ENCODE results near the gene CDC73. TPM values are rescaled to one million over a fixed set of nuclear protein-coding genes. Genes with fewer than 3 reads are reported as not detected.

The CDC73 gene
- total RNA-seq, 2 donors from 2014 or later, result 22.6 to 37.9 TPM

- TF ChIP-seq CTCF (IDR thresholded peaks at IDR 0.05) (no peak), POLR2A (IDR thresholded peaks at IDR 0.05) (no peak)
- WGBS, 2 donors, result 57 to 67% methylated on average over 1 of the region's 1 CpG
- no peak for ATAC-seq
- intact Hi-C loops (cut with DNase I), result no loop called here
- Histone ChIP-seq H3K9me3 (no peaks in the 10 kb centered on the region), H3K27ac (no peak overlapping the region), H3K27me3 (no peaks in the 10 kb centered on the region), H3K4me1 (no peaks in the 10 kb centered on the region), H3K36me3 (replicated peaks in 1 of 2; ENCODE audit: insufficient read depth in 1 of 2, low read depth in 2 of 2) (no peaks in the 10 kb centered on the region), H3K4me3 (no peak overlapping the region)
- no peak for DNase-seq
These were observed 89.7 kb downstream of the CDC73 start for GRCh38 chr1:193211539-193211938.

- H3K4me1 ChIP-seq, result no peaks in the 10 kb centered on the region
- 93% methylated on average over 2 of the region's 2 CpGs for WGBS, 2 donors
- no peak overlapping the region for H3K4me3 ChIP-seq
- no peaks in the 10 kb centered on the region for H3K9me3 ChIP-seq
- H3K36me3 ChIP-seq (replicated peaks in 1 of 2; ENCODE audit: insufficient read depth in 1 of 2, low read depth in 2 of 2), result no peaks in the 10 kb centered on the region
- TF ChIP-seq POLR2A (IDR thresholded peaks at IDR 0.05), result no peak
- no peak for TF ChIP-seq CTCF (IDR thresholded peaks at IDR 0.05)
- intact Hi-C loops (cut with DNase I), result no loop called here
- DNase-seq (no peak), ATAC-seq (no peak)
- H3K27ac ChIP-seq, result no peak overlapping the region
- H3K27me3 ChIP-seq, result no peaks in the 10 kb centered on the region
These were observed 90.8 kb downstream of the CDC73 start for GRCh38 chr1:193212637-193213036.

GRCh38 chr1:193213998-193214397 lies 92.2 kb downstream of the CDC73 start:
- no peak for TF ChIP-seq CTCF (IDR thresholded peaks at IDR 0.05)
- no peak for TF ChIP-seq POLR2A (IDR thresholded peaks at IDR 0.05)
- no peaks in the 10 kb centered on the region for H3K27me3 ChIP-seq
- ATAC-seq (no peak), DNase-seq (no peak)
- H3K9me3 ChIP-seq, result no peaks in the 10 kb centered on the region
- no peak overlapping the region for H3K27ac ChIP-seq
- intact Hi-C loops (cut with DNase I), result no loop called here
- no peaks in the 10 kb centered on the region for H3K4me1 ChIP-seq
- 90 to 97% methylated on average over 4 of the region's 4 CpGs for WGBS, 2 donors
- no peaks in the 10 kb centered on the region for H3K36me3 ChIP-seq (replicated peaks in 1 of 2; ENCODE audit: insufficient read depth in 1 of 2, low read depth in 2 of 2)
- H3K4me3 ChIP-seq, result no peak overlapping the region

GRCh38 chr1:193216920-193217319 lies 95.1 kb downstream of the CDC73 start:
- intact Hi-C loops (cut with DNase I), result no loop called here
- TF ChIP-seq CTCF (IDR thresholded peaks at IDR 0.05) (no peak), POLR2A (IDR thresholded peaks at IDR 0.05) (no peak)
- Histone ChIP-seq H3K4me3 (no peak overlapping the region), H3K4me1 (no peaks in the 10 kb centered on the region), H3K36me3 (replicated peaks in 1 of 2; ENCODE audit: insufficient read depth in 1 of 2, low read depth in 2 of 2) (no peaks in the 10 kb centered on the region), H3K27me3 (no peaks in the 10 kb centered on the region), H3K27ac (no peak overlapping the region), H3K9me3 (no peaks in the 10 kb centered on the region)
- DNase-seq, result no peak
- 88 to 91% methylated on average over 5 to 8 of the region's 8 CpGs for WGBS, 2 donors
- no peak for ATAC-seq

- no peak overlapping the region for H3K4me3 ChIP-seq
- H3K27ac ChIP-seq, result no peak overlapping the region
- no peaks in the 10 kb centered on the region for H3K4me1 ChIP-seq
- no peaks in the 10 kb centered on the region for H3K9me3 ChIP-seq
- WGBS, 2 donors, result 94 to 97% methylated on average over 4 of the region's 4 CpGs
- intact Hi-C loops (cut with DNase I), result no loop called here
- ATAC-seq (no peak), DNase-seq (no peak)
- TF ChIP-seq POLR2A (IDR thresholded peaks at IDR 0.05), result no peak
- TF ChIP-seq CTCF (IDR thresholded peaks at IDR 0.05), result no peak
- H3K36me3 ChIP-seq (replicated peaks in 1 of 2; ENCODE audit: insufficient read depth in 1 of 2, low read depth in 2 of 2), result no peaks in the 10 kb centered on the region
- no peaks in the 10 kb centered on the region for H3K27me3 ChIP-seq
These were observed 97.6 kb downstream of the CDC73 start for GRCh38 chr1:193219391-193219790.

Data from body of pancreas (tissue), 4 donors.